Activated CD4-positive, alpha-beta T cell treated with anti-CD3 and anti-CD28 coated beads, Interleukin-2, amount 50 U/mL, for 4 hours (primary cell): ENCODE data around the gene PTCHD4.

Experiments
- DNase-seq, 2 experiments: peaks; one replicate each; pipeline ENCODE4 v3.0.0-alpha.2; 2020

PTCHD4 gene

GRCh38 chr6:48099713-48100587, 11.0 kb downstream of the PTCHD4 start:
- no peak for DNase-seq

GRCh38 chr6:48098923-48099322, 12.1 kb downstream of the PTCHD4 start:
- no peak for DNase-seq

- DNase-seq: no peak
Observed at GRCh38 chr6:48092550-48093217, 18.3 kb downstream of the PTCHD4 start.

- no peak for DNase-seq
Observed at GRCh38 chr6:48090546-48090945, 20.5 kb downstream of the PTCHD4 start.

- no peak for DNase-seq
Observed at GRCh38 chr6:48087448-48087847, 23.5 kb downstream of the PTCHD4 start.

- no peak for DNase-seq
Observed at GRCh38 chr6:48086187-48086586, 24.8 kb downstream of the PTCHD4 start.

- no peak for DNase-seq
Observed at GRCh38 chr6:48085131-48085741, 25.8 kb downstream of the PTCHD4 start.

- no peak for DNase-seq
Observed at GRCh38 chr6:48084201-48084600, 26.8 kb downstream of the PTCHD4 start.

GRCh38 chr6:48080227-48081009, 30.6 kb downstream of the PTCHD4 start:
- no peak for DNase-seq

GRCh38 chr6:48078120-48078519, 32.9 kb downstream of the PTCHD4 start:
- DNase-seq: no peak

- no peak for DNase-seq
Observed at GRCh38 chr6:48075181-48075580, 35.8 kb downstream of the PTCHD4 start.

- no peak for DNase-seq
Observed at GRCh38 chr6:48073976-48074767, 36.8 kb downstream of the PTCHD4 start.

GRCh38 chr6:48071833-48072232, 39.2 kb downstream of the PTCHD4 start:
- DNase-seq: no peak

GRCh38 chr6:48069280-48069679, 41.7 kb downstream of the PTCHD4 start:
- no peak for DNase-seq

GRCh38 chr6:48068278-48069251, 42.4 kb downstream of the PTCHD4 start:
- DNase-seq: no peak

- DNase-seq: no peak
Observed at GRCh38 chr6:48067886-48068277, 43.1 kb downstream of the PTCHD4 start.

GRCh38 chr6:48067148-48067712, 43.8 kb downstream of the PTCHD4 start:
- DNase-seq: no peak

- DNase-seq: no peak
Observed at GRCh38 chr6:48061265-48061990, 49.6 kb downstream of the PTCHD4 start.
